Raji (cell line): Measurements from ENCODE around the gene B3GALT4.

Source experiments
- POLR2A ChIP-seq: IDR thresholded peaks from 2 replicates; pipeline ENCODE4 v1.6.1; 2011; ENCODE audit warnings: low read depth, low read length, control low read depth; ENCODE audit not compliant: insufficient read depth

Gene B3GALT4

DNA sequence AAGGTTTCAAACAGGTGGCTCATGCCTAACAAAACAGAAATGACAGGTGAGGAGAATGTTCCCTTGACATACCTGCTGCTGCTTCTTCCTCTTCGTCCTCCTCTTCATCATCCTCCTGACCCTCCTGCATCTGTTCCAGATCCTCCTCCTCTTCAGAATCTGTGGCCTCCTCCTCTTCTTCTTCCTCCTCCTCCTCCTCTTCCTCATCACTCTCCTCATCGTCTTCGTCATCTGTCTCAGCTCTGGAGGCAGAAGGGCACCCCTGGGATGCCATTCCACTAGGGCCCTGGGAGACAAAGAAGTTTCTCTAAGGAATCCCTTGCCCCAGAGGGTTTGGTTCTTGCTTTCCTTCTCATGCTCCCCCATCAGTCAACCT, 43.0 kb downstream of the B3GALT4 start:
- TF ChIP-seq POLR2A: no peak

DNA sequence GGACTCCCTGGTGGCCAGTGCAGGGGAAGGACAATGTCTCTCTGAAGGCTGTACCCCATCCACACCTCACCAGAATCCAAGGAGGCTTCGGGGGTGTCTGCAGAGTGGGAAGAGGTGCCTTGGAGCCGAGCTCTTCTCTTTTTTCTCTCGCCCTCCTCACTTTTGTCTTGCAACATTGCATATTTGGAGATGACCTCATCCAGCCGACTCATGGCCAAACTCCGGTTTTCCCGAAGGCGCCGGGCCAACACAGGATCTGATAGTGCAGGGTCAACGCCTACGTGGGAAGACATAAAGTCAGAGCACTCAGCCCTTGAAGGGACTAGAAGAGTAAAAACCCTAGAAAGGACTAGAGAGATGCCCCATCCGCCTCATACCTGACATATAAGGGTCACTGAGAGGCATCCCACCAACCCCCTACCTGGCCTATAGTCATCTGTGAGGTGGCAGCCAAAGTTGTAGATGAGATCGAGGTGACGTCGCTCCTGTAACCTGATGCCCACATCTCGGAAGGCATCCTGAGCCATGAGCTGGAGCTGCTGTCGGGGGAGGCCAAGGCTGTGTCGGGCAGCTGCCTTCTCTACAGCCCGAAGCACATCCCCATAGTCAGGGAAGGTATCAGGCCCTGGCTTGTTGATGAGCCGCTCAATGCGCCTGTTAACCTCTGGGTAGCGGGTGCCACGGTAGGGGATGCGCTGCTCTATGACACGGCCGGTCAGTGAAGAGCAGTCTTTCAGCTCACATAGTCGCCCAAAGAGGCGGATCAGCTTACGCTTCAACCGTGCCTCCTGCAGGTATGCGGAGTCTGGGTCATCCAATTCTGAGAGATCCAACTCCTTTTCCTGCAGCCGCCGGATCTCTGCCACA, 43.6 kb downstream of the B3GALT4 start:
- TF ChIP-seq POLR2A: no peak

DNA sequence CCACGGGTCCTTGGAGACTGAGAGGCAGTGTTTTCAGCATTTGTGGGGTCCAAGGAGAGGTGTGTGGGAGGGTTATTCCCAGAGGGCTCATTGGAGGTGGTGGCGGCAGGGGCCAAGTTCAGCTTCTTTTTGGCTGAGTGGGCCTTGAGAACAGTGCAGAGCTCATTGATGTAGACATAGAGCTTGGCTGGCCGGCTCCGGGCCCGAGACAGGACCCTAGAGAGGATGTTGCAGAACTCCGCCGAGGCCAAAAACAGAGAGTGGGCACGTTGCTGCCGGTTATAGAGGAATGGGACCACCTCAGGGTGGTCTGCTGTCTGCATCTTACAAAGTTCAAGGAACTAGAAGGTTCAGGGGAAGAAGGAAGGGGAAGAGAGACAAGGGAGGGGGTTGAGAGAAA, 44.3 kb downstream of the B3GALT4 start:
- TF ChIP-seq POLR2A: no peak

DNA sequence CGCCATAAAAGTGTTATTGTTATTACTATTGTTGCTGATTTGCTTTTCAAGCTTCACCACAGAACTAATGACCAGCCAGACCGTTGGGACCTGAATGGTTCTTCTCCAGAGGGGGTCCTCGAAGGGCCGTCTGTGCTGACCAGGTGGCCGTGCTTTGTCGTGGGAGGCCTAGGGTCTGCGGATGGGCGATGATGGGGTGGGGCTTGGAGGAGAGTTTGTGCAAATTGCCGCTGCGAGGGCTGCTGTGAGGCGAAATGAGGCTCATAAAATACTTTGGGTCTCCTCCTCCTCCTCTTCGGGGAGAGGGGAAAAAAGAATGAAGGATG, 46.7 kb downstream of the B3GALT4 start:
- no peak for TF ChIP-seq POLR2A

DNA sequence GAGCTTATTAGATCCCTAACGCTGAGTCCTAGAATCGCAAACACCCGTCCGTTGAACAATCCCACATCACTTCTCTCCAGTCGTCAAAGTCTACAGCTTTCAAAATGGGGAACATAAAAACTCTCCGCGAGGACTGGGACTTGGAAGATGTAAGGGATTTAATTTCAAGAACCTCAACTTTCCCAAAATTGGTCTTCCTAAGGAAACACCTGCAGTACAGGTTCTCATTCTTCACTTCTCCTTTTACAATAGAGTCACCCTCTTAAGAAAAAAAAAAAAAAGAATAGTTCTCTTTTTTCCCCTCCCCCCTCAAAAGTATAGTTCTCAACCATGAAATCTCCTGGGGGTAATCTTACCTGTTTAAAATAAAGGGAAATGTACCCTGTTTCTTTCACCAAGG, 47.2 kb downstream of the B3GALT4 start:
- TF ChIP-seq POLR2A: no peak
